ENCODE results near the gene DZIP1. TPM values are rescaled to one million over a fixed set of nuclear protein-coding genes. Genes with fewer than 3 reads are reported as not detected.

The DZIP1 gene
- total and polyA plus RNA-seq, 2 of the 8 experiments (the other 6 are each of a cell fraction or from before 2014, with no cell fraction given) = 7.6 to 24.6 TPM

DNA sequence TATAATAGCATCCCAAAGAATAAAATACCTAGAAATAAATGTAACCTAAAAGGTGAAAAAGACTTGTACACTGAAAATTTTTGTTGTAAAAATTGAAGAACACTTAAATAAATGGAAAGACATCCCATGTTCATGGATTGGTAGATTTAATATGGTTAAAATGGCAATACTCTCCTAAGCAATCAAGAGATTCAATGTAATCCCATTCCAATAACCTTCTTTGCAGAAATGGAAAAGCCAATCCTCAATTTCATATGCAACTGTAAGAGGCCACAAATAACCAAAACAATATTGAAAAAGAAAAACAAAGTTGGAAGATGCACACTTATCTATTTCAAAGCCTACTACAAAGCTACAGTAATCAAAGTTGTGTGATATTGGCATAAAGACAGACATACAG lies 17.7 kb downstream of the DZIP1 start (continued):
- TF ChIP-seq, protein P1, sequence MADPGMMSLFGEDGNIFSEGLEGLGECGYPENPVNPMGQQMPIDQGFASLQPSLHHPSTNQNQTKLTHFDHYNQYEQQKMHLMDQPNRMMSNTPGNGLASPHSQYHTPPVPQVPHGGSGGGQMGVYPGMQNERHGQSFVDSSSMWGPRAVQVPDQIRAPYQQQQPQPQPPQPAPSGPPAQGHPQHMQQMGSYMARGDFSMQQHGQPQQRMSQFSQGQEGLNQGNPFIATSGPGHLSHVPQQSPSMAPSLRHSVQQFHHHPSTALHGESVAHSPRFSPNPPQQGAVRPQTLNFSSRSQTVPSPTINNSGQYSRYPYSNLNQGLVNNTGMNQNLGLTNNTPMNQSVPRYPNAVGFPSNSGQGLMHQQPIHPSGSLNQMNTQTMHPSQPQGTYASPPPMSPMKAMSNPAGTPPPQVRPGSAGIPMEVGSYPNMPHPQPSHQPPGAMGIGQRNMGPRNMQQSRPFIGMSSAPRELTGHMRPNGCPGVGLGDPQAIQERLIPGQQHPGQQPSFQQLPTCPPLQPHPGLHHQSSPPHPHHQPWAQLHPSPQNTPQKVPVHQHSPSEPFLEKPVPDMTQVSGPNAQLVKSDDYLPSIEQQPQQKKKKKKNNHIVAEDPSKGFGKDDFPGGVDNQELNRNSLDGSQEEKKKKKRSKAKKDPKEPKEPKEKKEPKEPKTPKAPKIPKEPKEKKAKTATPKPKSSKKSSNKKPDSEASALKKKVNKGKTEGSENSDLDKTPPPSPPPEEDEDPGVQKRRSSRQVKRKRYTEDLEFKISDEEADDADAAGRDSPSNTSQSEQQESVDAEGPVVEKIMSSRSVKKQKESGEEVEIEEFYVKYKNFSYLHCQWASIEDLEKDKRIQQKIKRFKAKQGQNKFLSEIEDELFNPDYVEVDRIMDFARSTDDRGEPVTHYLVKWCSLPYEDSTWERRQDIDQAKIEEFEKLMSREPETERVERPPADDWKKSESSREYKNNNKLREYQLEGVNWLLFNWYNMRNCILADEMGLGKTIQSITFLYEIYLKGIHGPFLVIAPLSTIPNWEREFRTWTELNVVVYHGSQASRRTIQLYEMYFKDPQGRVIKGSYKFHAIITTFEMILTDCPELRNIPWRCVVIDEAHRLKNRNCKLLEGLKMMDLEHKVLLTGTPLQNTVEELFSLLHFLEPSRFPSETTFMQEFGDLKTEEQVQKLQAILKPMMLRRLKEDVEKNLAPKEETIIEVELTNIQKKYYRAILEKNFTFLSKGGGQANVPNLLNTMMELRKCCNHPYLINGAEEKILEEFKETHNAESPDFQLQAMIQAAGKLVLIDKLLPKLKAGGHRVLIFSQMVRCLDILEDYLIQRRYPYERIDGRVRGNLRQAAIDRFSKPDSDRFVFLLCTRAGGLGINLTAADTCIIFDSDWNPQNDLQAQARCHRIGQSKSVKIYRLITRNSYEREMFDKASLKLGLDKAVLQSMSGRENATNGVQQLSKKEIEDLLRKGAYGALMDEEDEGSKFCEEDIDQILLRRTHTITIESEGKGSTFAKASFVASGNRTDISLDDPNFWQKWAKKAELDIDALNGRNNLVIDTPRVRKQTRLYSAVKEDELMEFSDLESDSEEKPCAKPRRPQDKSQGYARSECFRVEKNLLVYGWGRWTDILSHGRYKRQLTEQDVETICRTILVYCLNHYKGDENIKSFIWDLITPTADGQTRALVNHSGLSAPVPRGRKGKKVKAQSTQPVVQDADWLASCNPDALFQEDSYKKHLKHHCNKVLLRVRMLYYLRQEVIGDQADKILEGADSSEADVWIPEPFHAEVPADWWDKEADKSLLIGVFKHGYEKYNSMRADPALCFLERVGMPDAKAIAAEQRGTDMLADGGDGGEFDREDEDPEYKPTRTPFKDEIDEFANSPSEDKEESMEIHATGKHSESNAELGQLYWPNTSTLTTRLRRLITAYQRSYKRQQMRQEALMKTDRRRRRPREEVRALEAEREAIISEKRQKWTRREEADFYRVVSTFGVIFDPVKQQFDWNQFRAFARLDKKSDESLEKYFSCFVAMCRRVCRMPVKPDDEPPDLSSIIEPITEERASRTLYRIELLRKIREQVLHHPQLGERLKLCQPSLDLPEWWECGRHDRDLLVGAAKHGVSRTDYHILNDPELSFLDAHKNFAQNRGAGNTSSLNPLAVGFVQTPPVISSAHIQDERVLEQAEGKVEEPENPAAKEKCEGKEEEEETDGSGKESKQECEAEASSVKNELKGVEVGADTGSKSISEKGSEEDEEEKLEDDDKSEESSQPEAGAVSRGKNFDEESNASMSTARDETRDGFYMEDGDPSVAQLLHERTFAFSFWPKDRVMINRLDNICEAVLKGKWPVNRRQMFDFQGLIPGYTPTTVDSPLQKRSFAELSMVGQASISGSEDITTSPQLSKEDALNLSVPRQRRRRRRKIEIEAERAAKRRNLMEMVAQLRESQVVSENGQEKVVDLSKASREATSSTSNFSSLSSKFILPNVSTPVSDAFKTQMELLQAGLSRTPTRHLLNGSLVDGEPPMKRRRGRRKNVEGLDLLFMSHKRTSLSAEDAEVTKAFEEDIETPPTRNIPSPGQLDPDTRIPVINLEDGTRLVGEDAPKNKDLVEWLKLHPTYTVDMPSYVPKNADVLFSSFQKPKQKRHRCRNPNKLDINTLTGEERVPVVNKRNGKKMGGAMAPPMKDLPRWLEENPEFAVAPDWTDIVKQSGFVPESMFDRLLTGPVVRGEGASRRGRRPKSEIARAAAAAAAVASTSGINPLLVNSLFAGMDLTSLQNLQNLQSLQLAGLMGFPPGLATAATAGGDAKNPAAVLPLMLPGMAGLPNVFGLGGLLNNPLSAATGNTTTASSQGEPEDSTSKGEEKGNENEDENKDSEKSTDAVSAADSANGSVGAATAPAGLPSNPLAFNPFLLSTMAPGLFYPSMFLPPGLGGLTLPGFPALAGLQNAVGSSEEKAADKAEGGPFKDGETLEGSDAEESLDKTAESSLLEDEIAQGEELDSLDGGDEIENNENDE (IDR thresholded peaks at IDR 0.05; ENCODE audit: insufficient replicate concordance, low read length) = no peak
- TF ChIP-seq EZH2 (IDR thresholded peaks at IDR 0.05; ENCODE audit: low read depth, low read length, severe bottlenecking) = no peak
- TF ChIP-seq RBBP5 (IDR thresholded peaks at IDR 0.05; ENCODE audit: borderline replicate concordance, low read depth, low read length) = no peak
- no peak for TF ChIP-seq RXRA (IDR thresholded peaks at IDR 0.05; ENCODE audit: insufficient read depth, low read depth, low read length)
- no peak for TF ChIP-seq GTF2F1 (IDR thresholded peaks at IDR 0.05; ENCODE audit: borderline replicate concordance, low read depth, low read length)
- TF ChIP-seq ATF3 (IDR thresholded peaks at IDR 0.05; ENCODE audit: insufficient read depth, low read depth, low read length) = no peak
- no peak for TF ChIP-seq CTCF (IDR thresholded peaks at IDR 0.05; ENCODE audit: control extremely low read depth in 1 of 3, insufficient read depth in 1 of 3, low read depth in 1 of 3, low read length in 3 of 3)

Measured in H1 (cell line).